Measurements from ENCODE around the gene MDM1. TPM values are rescaled to one million over a fixed set of nuclear protein-coding genes. Genes with fewer than 3 reads are reported as not detected.

Gene MDM1
- polyA plus RNA-seq, 1 donor (not counting 4 experiments of a cell fraction or from before 2014, with no cell fraction given), result 7.5 TPM

DNA sequence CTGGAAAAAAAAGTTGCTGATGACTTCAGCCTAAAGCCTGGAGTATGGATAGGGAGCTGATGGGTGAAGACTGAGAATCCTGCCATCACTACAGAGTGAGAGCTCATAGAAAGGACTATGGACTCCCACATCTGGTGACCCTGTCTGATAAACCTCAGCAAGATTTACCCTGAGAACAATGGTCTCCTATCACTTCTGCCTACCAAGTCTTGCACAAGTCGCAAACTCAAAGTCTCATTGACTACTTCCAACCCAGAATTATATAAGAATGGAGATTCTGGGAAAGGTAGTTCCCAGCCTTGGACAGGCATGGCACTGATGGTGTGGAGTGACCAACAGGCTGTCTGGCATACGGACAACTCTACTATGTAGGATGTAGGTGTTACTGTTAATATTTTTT is 9.7 kb upstream of the MDM1 start:
- H3K4me3 ChIP-seq (ENCODE audit: control insufficient read depth in 2 of 3, extremely low read depth in 1 of 3, insufficient read depth in 2 of 3, low read depth in 1 of 3, low read length in 3 of 3), result no peak overlapping the region
- TF ChIP-seq, protein P1, sequence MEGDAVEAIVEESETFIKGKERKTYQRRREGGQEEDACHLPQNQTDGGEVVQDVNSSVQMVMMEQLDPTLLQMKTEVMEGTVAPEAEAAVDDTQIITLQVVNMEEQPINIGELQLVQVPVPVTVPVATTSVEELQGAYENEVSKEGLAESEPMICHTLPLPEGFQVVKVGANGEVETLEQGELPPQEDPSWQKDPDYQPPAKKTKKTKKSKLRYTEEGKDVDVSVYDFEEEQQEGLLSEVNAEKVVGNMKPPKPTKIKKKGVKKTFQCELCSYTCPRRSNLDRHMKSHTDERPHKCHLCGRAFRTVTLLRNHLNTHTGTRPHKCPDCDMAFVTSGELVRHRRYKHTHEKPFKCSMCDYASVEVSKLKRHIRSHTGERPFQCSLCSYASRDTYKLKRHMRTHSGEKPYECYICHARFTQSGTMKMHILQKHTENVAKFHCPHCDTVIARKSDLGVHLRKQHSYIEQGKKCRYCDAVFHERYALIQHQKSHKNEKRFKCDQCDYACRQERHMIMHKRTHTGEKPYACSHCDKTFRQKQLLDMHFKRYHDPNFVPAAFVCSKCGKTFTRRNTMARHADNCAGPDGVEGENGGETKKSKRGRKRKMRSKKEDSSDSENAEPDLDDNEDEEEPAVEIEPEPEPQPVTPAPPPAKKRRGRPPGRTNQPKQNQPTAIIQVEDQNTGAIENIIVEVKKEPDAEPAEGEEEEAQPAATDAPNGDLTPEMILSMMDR (optimal IDR thresholded peaks at IDR 0.05 in 1 of 3, IDR thresholded peaks at IDR 0.05 in 1 of 3, conservative IDR thresholded peaks at IDR 0.05 in 1 of 3; ENCODE audit: extremely low read depth in 1 of 3, insufficient read depth in 2 of 3, low read length in 3 of 3), result no peak
- TF ChIP-seq EZH2 (IDR thresholded peaks at IDR 0.05; ENCODE audit: low read length), result no peak
- dilution Hi-C loops (cut with MboI; ENCODE audit: extremely low pct_ligation_motif_present, low sequenced_read_pairs), result no loop called here
- H3K27ac ChIP-seq (ENCODE audit: control insufficient read depth, insufficient read depth, low read length), result no peak overlapping the region
- no peaks in the 10 kb centered on the region for H3K79me2 ChIP-seq (ENCODE audit: control insufficient read depth, insufficient read depth, low read length)
- H3K9ac ChIP-seq (ENCODE audit: control insufficient read depth, extremely low read depth, insufficient read depth, low read length), result no peak overlapping the region
- no peaks in the 10 kb centered on the region for H4K20me1 ChIP-seq (ENCODE audit: control insufficient read depth, extremely low read depth, insufficient read depth, low read length)
- no peaks in the 10 kb centered on the region for H3K36me3 ChIP-seq (ENCODE audit: control insufficient read depth in 2 of 2, extremely low read depth in 1 of 2, insufficient read depth in 2 of 2, low read length in 2 of 2)
- H3K9me1 ChIP-seq (ENCODE audit: control insufficient read depth, extremely low read depth, insufficient read depth, low read length), result no peaks in the 10 kb centered on the region
- no peak for DNase-seq (ENCODE audit: low read depth, low spot score)
- no peak overlapping the region for H2AFZ ChIP-seq (ENCODE audit: control insufficient read depth, low read length)
- no peaks in the 10 kb centered on the region for H3K9me3 ChIP-seq (ENCODE audit: control insufficient read depth, low read depth, low read length)
- H3K27me3 ChIP-seq (ENCODE audit: control insufficient read depth, extremely low read depth, insufficient read depth, low read length), result no peaks in the 10 kb centered on the region
- H3K4me1 ChIP-seq (ENCODE audit: control insufficient read depth, extremely low read depth, insufficient read depth, low read length), result peaks cover 6% of the 10 kb centered on the region
- H3K4me2 ChIP-seq (ENCODE audit: control insufficient read depth, extremely low read depth, insufficient read depth, low read depth, low read length), result no peak overlapping the region
- FAIRE-seq, result no peak

DNA sequence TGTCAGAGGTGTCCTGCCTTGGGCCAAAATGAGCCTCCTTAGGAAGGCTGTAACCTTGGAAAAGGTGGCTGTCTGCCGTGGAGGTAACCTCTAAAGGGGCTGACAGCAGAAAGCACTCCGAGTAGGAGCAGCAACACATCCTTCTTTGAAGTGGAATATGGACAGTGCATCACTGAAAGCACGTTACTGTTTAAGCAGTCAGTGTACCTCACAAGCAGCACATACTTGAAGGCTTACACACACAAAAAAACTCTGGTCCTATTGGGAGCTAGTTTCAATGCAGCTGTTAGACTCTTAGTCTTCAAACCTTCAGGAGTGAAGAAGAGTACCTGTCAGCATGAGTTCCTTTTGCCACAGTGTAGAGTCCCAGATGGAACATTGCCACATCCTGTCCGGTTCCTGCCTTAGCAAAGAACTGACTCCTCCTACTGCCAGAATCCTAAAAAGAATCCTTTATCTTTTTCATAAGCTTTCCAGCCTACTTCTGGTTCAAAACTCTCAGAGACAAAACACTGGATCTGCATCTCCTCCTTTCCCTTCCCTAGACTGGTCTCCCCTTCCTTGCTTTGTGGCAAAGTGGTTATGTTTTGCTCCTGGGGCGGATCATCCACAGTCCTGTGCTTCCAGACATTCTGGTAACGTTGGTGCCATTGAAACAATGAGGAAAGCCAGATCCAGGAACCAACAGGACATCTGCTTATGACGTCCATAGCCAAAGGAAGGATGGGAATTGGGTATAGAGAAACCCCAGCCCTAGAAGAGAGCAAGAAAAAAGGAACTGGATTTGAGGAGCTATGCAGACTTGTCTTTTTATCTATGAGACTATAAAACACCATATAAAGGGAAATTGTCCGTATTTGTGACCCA is 8.5 kb upstream of the MDM1 start:
- no peak overlapping the region for H3K4me2 ChIP-seq (ENCODE audit: control insufficient read depth, extremely low read depth, insufficient read depth, low read depth, low read length)
- H3K9ac ChIP-seq (ENCODE audit: control insufficient read depth, extremely low read depth, insufficient read depth, low read length), result no peak overlapping the region
- H3K4me3 ChIP-seq (ENCODE audit: control insufficient read depth in 2 of 3, extremely low read depth in 1 of 3, insufficient read depth in 2 of 3, low read depth in 1 of 3, low read length in 3 of 3), result no peak overlapping the region
- no peaks in the 10 kb centered on the region for H3K36me3 ChIP-seq (ENCODE audit: control insufficient read depth in 2 of 2, extremely low read depth in 1 of 2, insufficient read depth in 2 of 2, low read length in 2 of 2)
- no peaks in the 10 kb centered on the region for H3K79me2 ChIP-seq (ENCODE audit: control insufficient read depth, insufficient read depth, low read length)
- FAIRE-seq (peak; percentile 68), DNase-seq (ENCODE audit: low read depth, low spot score) (no peak)
- TF ChIP-seq EZH2 (IDR thresholded peaks at IDR 0.05; ENCODE audit: low read length), result no peak
- TF ChIP-seq, protein P1 (optimal IDR thresholded peaks at IDR 0.05 in 1 of 3, IDR thresholded peaks at IDR 0.05 in 1 of 3, conservative IDR thresholded peaks at IDR 0.05 in 1 of 3; ENCODE audit: extremely low read depth in 1 of 3, insufficient read depth in 2 of 3, low read length in 3 of 3), result no peak
- H3K9me3 ChIP-seq (ENCODE audit: control insufficient read depth, low read depth, low read length), result no peaks in the 10 kb centered on the region
- H3K4me1 ChIP-seq (ENCODE audit: control insufficient read depth, extremely low read depth, insufficient read depth, low read length), result peaks cover 12% of the 10 kb centered on the region
- no peaks in the 10 kb centered on the region for H3K27me3 ChIP-seq (ENCODE audit: control insufficient read depth, extremely low read depth, insufficient read depth, low read length)
- peaks cover 2% of the 10 kb centered on the region for H3K9me1 ChIP-seq (ENCODE audit: control insufficient read depth, extremely low read depth, insufficient read depth, low read length)
- dilution Hi-C loops (cut with MboI; ENCODE audit: extremely low pct_ligation_motif_present, low sequenced_read_pairs), result no loop called here
- H3K27ac ChIP-seq (ENCODE audit: control insufficient read depth, insufficient read depth, low read length), result no peak overlapping the region
- H2AFZ ChIP-seq (ENCODE audit: control insufficient read depth, low read length), result no peak overlapping the region
- H4K20me1 ChIP-seq (ENCODE audit: control insufficient read depth, extremely low read depth, insufficient read depth, low read length), result no peaks in the 10 kb centered on the region
